RWPE1 (cell line): Measurements from ENCODE around the gene KIF22.

ENCODE experiments used
- CTCF ChIA-PET: fragments of 350-600 bp; sonication (Branson Sonifier 250); formaldehyde crosslinking; extraction: SDS; loops from one replicate; lab custom pipeline; 2021; lab: Yijun Ruan, JAX
- POLR2A ChIA-PET: fragments of 400-600 bp; formaldehyde crosslinking; extraction: SDS; loops from one replicate; lab custom pipeline; 2020; ENCODE audit warnings: antibody characterized with exemption; ENCODE audit not compliant: low non-redundant PET; lab: Yijun Ruan, JAX
- DNase-seq: peaks from one replicate; pipeline ENCODE4 v3.0.0; 2012; ENCODE audit warnings: low spot score
- H3K27ac ChIP-seq: fragments of 450-650 bp; 2 replicates; pipeline ENCODE4 v1.5.1; 2017
- TF ChIP-seq, protein P1 (sequence below): fragments of 450-650 bp; conservative IDR thresholded peaks from 2 replicates; pipeline ENCODE4 v1.5.1; 2017; ENCODE audit warnings: low read depth, mild to moderate bottlenecking

Gene KIF22

DNA sequence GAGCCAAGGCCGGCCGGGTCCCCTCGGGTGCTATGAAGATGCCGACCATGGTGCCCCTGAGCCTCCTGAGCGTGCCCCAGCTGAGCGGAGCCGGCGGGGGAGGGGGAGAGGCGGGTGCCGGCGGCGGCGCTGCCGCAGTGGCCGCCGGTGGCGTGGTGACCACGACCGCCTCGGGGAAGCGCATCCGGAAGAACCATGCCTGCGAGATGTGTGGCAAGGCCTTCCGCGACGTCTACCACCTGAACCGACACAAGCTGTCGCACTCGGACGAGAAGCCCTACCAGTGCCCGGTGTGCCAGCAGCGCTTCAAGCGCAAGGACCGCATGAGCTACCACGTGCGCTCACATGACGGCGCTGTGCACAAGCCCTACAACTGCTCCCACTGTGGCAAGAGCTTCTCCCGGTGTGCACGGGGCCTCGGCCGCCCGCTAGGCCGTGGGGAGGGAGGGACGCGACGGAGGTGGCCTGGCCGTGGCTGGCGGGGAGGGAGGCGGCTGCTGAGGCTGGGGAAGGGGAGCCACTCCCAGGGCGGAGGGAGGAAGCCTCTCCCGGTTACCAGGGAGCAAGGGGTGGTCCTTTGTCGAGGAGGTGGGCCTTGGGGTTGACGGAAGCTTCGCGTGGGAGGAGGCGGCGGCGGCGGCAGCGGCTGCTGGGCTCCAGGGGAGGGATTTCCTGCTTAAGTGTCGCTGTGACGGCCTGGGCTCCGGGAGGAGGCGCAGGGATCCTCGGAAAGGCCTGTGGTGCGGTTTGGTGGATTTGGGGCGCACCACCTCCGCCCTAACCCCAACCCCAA is 17.1 kb downstream of the KIF22 start:
- TF ChIP-seq, protein P1, sequence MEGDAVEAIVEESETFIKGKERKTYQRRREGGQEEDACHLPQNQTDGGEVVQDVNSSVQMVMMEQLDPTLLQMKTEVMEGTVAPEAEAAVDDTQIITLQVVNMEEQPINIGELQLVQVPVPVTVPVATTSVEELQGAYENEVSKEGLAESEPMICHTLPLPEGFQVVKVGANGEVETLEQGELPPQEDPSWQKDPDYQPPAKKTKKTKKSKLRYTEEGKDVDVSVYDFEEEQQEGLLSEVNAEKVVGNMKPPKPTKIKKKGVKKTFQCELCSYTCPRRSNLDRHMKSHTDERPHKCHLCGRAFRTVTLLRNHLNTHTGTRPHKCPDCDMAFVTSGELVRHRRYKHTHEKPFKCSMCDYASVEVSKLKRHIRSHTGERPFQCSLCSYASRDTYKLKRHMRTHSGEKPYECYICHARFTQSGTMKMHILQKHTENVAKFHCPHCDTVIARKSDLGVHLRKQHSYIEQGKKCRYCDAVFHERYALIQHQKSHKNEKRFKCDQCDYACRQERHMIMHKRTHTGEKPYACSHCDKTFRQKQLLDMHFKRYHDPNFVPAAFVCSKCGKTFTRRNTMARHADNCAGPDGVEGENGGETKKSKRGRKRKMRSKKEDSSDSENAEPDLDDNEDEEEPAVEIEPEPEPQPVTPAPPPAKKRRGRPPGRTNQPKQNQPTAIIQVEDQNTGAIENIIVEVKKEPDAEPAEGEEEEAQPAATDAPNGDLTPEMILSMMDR, result peak; percentile 52
- peak overlapping the region; percentile 99 for H3K27ac ChIP-seq
- CTCF ChIA-PET, result interaction anchor here (0.6 to 1.9 kb wide), 11 partner anchors 8 to 835 kb away, joined by 3 to 8 read pairs (median 3); partner anchors contain the start of genes KIF22, MVP and PAGR1
- POLR2A ChIA-PET, result interaction anchor here (0.5 to 2.8 kb wide), 7 partner anchors 8 to 282 kb away, joined by 3 to 10 read pairs (median 4); partner anchors contain the start of genes KIF22 and PAGR1
- peak; percentile 73 for DNase-seq

- CTCF ChIA-PET, result interaction anchor here (0.7 to 1.9 kb wide), 5 partner anchors 8 to 40 kb away, joined by 3 to 8 read pairs (median 4); partner anchors contain the start of genes KIF22 and MVP
- POLR2A ChIA-PET, result interaction anchor here (0.5 to 2.8 kb wide), 4 partner anchors 8 to 282 kb away, joined by 3 to 10 read pairs (median 4); partner anchors contain the start of gene PAGR1
- DNase-seq, result no peak
- peak overlapping the region; percentile 99 for H3K27ac ChIP-seq
- TF ChIP-seq, protein P1, result no peak
These were observed 17.8 kb downstream of the KIF22 start for GRCh38 chr16:29808219-29808900.

DNA sequence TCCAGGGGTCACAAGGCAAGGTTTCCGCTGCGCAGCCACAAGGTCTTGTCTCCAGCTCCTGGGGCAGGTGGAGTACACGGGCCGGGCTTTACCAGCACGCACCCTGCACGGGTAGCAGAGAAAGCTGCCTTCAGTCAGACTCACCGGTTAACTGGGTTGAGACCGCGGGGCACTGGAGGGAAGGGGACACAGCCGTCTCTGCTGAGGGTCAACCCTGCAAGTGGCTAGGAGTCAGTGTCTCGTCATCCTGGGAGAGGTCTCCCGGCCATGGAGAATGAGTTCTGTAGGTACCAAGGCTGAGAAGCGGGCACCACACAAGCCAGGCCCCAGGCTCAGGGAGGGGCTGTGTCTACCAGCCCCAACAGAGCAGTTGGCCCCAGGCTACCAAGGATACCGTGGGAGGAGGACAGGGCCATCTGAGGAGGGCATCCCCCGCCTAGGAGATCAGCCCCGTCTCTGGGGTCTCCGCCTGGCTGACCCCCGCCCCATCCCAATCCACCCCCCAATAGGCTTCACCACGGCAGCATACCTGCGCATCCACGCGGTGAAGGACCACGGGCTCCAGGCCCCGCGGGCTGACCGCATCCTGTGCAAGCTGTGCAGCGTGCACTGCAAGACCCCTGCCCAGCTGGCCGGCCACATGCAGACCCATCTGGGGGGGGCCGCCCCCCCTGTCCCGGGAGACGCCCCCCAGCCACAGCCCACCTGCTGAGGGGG is 18.6 kb downstream of the KIF22 start:
- TF ChIP-seq, protein P1, result no peak
- ChIA-PET CTCF (interaction anchor here (1.5 to 1.9 kb wide), 2 partner anchors 11 to 39 kb away, joined by 3 to 8 read pairs; partner anchors contain the start of gene MVP), POLR2A (interaction anchor here (0.7 kb wide), 1 partner anchor 257 kb away, joined by 12 read pairs; no protein-coding TSS in a partner anchor)
- H3K27ac ChIP-seq, result peak overlapping the region; percentile 99
- DNase-seq, result no peak

DNA sequence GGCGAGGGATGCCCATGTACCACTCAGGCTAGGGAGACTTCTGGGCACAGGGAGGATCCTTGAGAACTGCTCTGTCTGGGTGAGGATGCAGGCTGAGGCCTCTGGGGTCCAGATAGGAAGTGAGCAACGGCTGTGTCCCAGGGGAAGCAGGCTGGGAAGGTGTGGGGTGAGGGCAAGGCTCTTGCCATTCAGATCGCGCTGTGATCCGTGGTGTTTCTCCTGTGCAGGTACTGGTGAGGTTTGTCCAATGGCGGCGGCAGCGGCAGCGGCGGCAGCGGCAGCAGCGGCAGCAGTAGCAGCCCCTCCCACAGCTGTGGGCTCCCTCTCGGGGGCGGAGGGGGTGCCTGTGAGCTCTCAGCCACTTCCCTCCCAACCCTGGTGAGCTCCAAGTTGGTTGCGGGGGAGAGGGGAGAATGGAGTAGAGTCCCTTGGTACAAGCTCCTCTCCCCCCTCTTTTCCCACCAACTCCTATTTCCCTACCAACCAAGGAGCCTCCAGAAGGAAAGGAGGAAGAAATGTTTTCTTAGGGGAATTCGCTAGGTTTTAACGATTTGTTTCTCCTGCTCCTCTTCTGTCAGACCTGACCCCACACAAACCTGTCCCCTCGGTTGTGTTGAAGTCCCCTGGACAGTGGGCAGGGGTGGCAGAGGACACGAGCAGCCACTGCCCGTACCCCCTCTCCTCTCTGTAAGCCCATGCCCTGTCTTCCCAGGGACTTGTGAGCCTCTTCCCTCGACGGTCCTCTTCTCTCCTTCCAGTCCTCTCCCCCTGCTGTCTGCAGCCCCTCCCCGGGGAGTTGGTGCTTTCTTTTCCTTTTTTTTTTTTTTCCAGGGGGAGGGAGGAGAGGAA is 19.5 kb downstream of the KIF22 start:
- CTCF ChIA-PET, result interaction anchor here (0.6 kb wide), 1 partner anchor 9 kb away, joined by 3 read pairs; no protein-coding TSS in a partner anchor
- DNase-seq, result no peak

GRCh38 chr16:29810699-29811169 is 20.2 kb downstream of the KIF22 start:
- TF ChIP-seq, protein P1, result no peak
- CTCF ChIA-PET, result interaction anchor here (0.6 kb wide), 1 partner anchor 8 kb away, joined by 3 read pairs; no protein-coding TSS in a partner anchor
- DNase-seq, result no peak
- POLR2A ChIA-PET, result no interaction called here
- peak overlapping the region; percentile 99 for H3K27ac ChIP-seq

More for the DNA sequence above, 19.5 kb downstream of the KIF22 start:
- H3K27ac ChIP-seq, result peak overlapping the region; percentile 99
- POLR2A ChIA-PET, result interaction anchor here (0.7 kb wide), 1 partner anchor 256 kb away, joined by 12 read pairs; no protein-coding TSS in a partner anchor
- TF ChIP-seq, protein P1, result no peak
